Stomach smooth muscle (tissue), 2 donors: ENCODE data around the gene NBAS.
"Not testable (repeated sequence)": the region's sequence is repeated elsewhere in the genome, so short reads cannot be mapped to it uniquely, and the experiment has no call there.

Source experiments
- H3K27ac ChIP-seq: one replicate; pipeline ENCODE4 v1.7.0; 2013; ENCODE audit warnings: mild to moderate bottlenecking, low read length, inconsistent platforms
- H3K27me3 ChIP-seq, 2 donors: one replicate each; pipeline ENCODE4 v1.7.0; 2013; ENCODE audit warnings: low read length in 2 of 2; ENCODE audit not compliant: insufficient read depth in 2 of 2, control insufficient read depth in 1 of 2
- H3K36me3 ChIP-seq, 2 donors: one replicate each; pipeline ENCODE4 v1.7.0; 2013; ENCODE audit warnings: low read length in 2 of 2; ENCODE audit not compliant: control insufficient read depth in 2 of 2, insufficient read depth in 2 of 2
- H3K4me1 ChIP-seq: one replicate; pipeline ENCODE4 v1.7.0; 2013; ENCODE audit warnings: low read length; ENCODE audit not compliant: control insufficient read depth, insufficient read depth
- H3K4me3 ChIP-seq, 2 donors: one replicate each; pipeline ENCODE4 v1.7.0; 2013; ENCODE audit warnings: low read length in 2 of 2
- H3K9ac ChIP-seq, 2 donors: one replicate each; pipeline ENCODE4 v1.7.0; 2013; ENCODE audit warnings: low read length in 2 of 2, mild to moderate bottlenecking in 1 of 2
- H3K9me3 ChIP-seq, 2 donors: one replicate each; pipeline ENCODE4 v1.7.0; 2013; ENCODE audit warnings: low read length in 2 of 2; ENCODE audit not compliant: control insufficient read depth in 2 of 2
- donor health status: healthy.
- donor health status: Pancreatic carcinoma.

NBAS gene

GRCh38 chr2:15334644-15335326 is 226.3 kb downstream of the NBAS start:
- H3K4me1 ChIP-seq: no peaks in the 10 kb centered on the region
- H3K36me3 ChIP-seq: peaks cover 0 to 11% of the 10 kb centered on the region in 2 donors
- no peak overlapping the region for H3K4me3 ChIP-seq
- no peak overlapping the region for H3K27ac ChIP-seq
- H3K9ac ChIP-seq: no peak overlapping the region
- no peaks in the 10 kb centered on the region for H3K9me3 ChIP-seq
- H3K27me3 ChIP-seq: no peaks in the 10 kb centered on the region

- H3K9ac ChIP-seq: no peak overlapping the region
- no peak overlapping the region for H3K27ac ChIP-seq
- H3K4me3 ChIP-seq: no peak overlapping the region
- H3K9me3 ChIP-seq: no peaks in the 10 kb centered on the region
- peaks cover 9 to 30% of the 10 kb centered on the region in 2 donors for H3K36me3 ChIP-seq
- no peaks in the 10 kb centered on the region for H3K27me3 ChIP-seq
- H3K4me1 ChIP-seq: no peaks in the 10 kb centered on the region
Observed at GRCh38 chr2:15331787-15332186, 229.3 kb downstream of the NBAS start.

- Histone ChIP-seq H3K9ac (no peak overlapping the region), H3K4me3 (no peak overlapping the region), H3K4me1 (no peaks in the 10 kb centered on the region), H3K9me3 (no peaks in the 10 kb centered on the region), H3K27me3 (no peaks in the 10 kb centered on the region), H3K27ac (no peak overlapping the region), H3K36me3 (peaks cover 14 to 31% of the 10 kb centered on the region in 2 donors)
Observed at GRCh38 chr2:15325296-15325695, 235.8 kb downstream of the NBAS start.

- no peaks in the 10 kb centered on the region for H3K9me3 ChIP-seq
- H3K27ac ChIP-seq: no peak overlapping the region
- no peak overlapping the region for H3K4me3 ChIP-seq
- no peaks in the 10 kb centered on the region for H3K27me3 ChIP-seq
- peaks cover 5 to 11% of the 10 kb centered on the region in 2 donors for H3K36me3 ChIP-seq
- H3K4me1 ChIP-seq: no peaks in the 10 kb centered on the region
- no peak overlapping the region for H3K9ac ChIP-seq
Observed at GRCh38 chr2:15323227-15323626, 237.9 kb downstream of the NBAS start.

GRCh38 chr2:15321481-15321880 is 239.7 kb downstream of the NBAS start:
- H3K36me3 ChIP-seq: not testable (repeated sequence)

GRCh38 chr2:15316370-15316814 is 244.7 kb downstream of the NBAS start:
- Histone ChIP-seq H3K27me3 (no peaks in the 10 kb centered on the region), H3K9me3 (no peaks in the 10 kb centered on the region), H3K4me3 (no peak overlapping the region), H3K36me3 (peaks cover 0 to 6% of the 10 kb centered on the region in 2 donors), H3K27ac (no peak overlapping the region), H3K4me1 (no peaks in the 10 kb centered on the region), H3K9ac (no peak overlapping the region)

More at GRCh38 chr2:15321481-15321880, 239.7 kb downstream of the NBAS start:
- H3K4me3 ChIP-seq, H3K9me3 ChIP-seq, H3K9ac ChIP-seq, H3K4me1 ChIP-seq, H3K27ac ChIP-seq, H3K27me3 ChIP-seq: not testable (repeated sequence)

- Histone ChIP-seq H3K9me3 (no peaks in the 10 kb centered on the region), H3K9ac (no peak overlapping the region), H3K4me3 (no peak overlapping the region), H3K4me1 (no peaks in the 10 kb centered on the region), H3K27ac (no peak overlapping the region), H3K27me3 (no peaks in the 10 kb centered on the region), H3K36me3 (peaks cover 0 to 6% of the 10 kb centered on the region in 2 donors)
Observed at GRCh38 chr2:15315411-15315810, 245.7 kb downstream of the NBAS start.

- Histone ChIP-seq H3K27ac (no peak overlapping the region), H3K36me3 (peaks cover 0 to 6% of the 10 kb centered on the region in 2 donors), H3K9me3 (no peaks in the 10 kb centered on the region), H3K27me3 (no peaks in the 10 kb centered on the region), H3K4me1 (no peaks in the 10 kb centered on the region), H3K9ac (no peak overlapping the region), H3K4me3 (no peak overlapping the region)
Observed at GRCh38 chr2:15313657-15314056, 247.5 kb downstream of the NBAS start.

GRCh38 chr2:15311926-15312325 is 249.2 kb downstream of the NBAS start:
- no peaks in the 10 kb centered on the region for H3K27me3 ChIP-seq
- peaks cover 2 to 13% of the 10 kb centered on the region in 2 donors for H3K36me3 ChIP-seq

GRCh38 chr2:15311201-15311907 is 249.8 kb downstream of the NBAS start:
- Histone ChIP-seq H3K9me3 (no peaks in the 10 kb centered on the region), H3K36me3 (peaks cover 2 to 14% of the 10 kb centered on the region in 2 donors), H3K27ac (no peak overlapping the region), H3K4me3 (no peak overlapping the region), H3K27me3 (no peaks in the 10 kb centered on the region), H3K9ac (no peak overlapping the region), H3K4me1 (no peaks in the 10 kb centered on the region)

More at GRCh38 chr2:15311926-15312325, 249.2 kb downstream of the NBAS start:
- H3K27ac ChIP-seq: no peak overlapping the region
- no peaks in the 10 kb centered on the region for H3K4me1 ChIP-seq
- H3K9ac ChIP-seq: no peak overlapping the region
- H3K9me3 ChIP-seq: no peaks in the 10 kb centered on the region
- no peak overlapping the region for H3K4me3 ChIP-seq

GRCh38 chr2:15307526-15307925 is 253.6 kb downstream of the NBAS start:
- H3K4me3 ChIP-seq: no peak overlapping the region
- H3K9me3 ChIP-seq: no peaks in the 10 kb centered on the region
- no peaks in the 10 kb centered on the region for H3K4me1 ChIP-seq
- peaks cover 7 to 13% of the 10 kb centered on the region in 2 donors for H3K36me3 ChIP-seq
- no peak overlapping the region for H3K27ac ChIP-seq
- H3K9ac ChIP-seq: no peak overlapping the region
- no peaks in the 10 kb centered on the region for H3K27me3 ChIP-seq
